HG02884 (cell line): ENCODE results near the gene MCC.

Experiments used
- ATAC-seq: cut with Tn5 transposase; IDR thresholded peaks from one replicate; pipeline ENCODE4 v1.9.1; 2021; ENCODE audit warnings: mild to moderate bottlenecking, moderate library complexity; ENCODE audit not compliant: unreplicated experiment

Gene MCC

GRCh38 chr5:113122053-113122452 is 366.2 kb downstream of the MCC start:
- ATAC-seq, result no peak

GRCh38 chr5:113119246-113119924 is 368.9 kb downstream of the MCC start:
- no peak for ATAC-seq

- no peak for ATAC-seq
Measured at GRCh38 chr5:113118765-113119164, 369.5 kb downstream of the MCC start.

GRCh38 chr5:113118298-113118697 is 370.0 kb downstream of the MCC start:
- no peak for ATAC-seq

GRCh38 chr5:113117543-113118115 is 370.6 kb downstream of the MCC start:
- ATAC-seq, result no peak

- ATAC-seq, result no peak
Measured at GRCh38 chr5:113115956-113116355, 372.3 kb downstream of the MCC start.

GRCh38 chr5:113115061-113115460 is 373.2 kb downstream of the MCC start:
- ATAC-seq, result no peak

GRCh38 chr5:113114559-113114958 is 373.7 kb downstream of the MCC start:
- ATAC-seq, result no peak

GRCh38 chr5:113112435-113112834 is 375.8 kb downstream of the MCC start:
- ATAC-seq, result no peak

- ATAC-seq, result no peak
Measured at GRCh38 chr5:113110117-113110516, 378.1 kb downstream of the MCC start.

- ATAC-seq, result no peak
Measured at GRCh38 chr5:113109344-113109743, 378.9 kb downstream of the MCC start.

GRCh38 chr5:113108485-113108884 is 379.8 kb downstream of the MCC start:
- ATAC-seq, result no peak

- no peak for ATAC-seq
Measured at GRCh38 chr5:113106821-113107220, 381.4 kb downstream of the MCC start.

GRCh38 chr5:113105693-113106280 is 382.5 kb downstream of the MCC start:
- no peak for ATAC-seq

- no peak for ATAC-seq
Measured at GRCh38 chr5:113103330-113103729, 384.9 kb downstream of the MCC start.

- no peak for ATAC-seq
Measured at GRCh38 chr5:113102121-113102531, 386.1 kb downstream of the MCC start.

GRCh38 chr5:113100981-113101380 is 387.3 kb downstream of the MCC start:
- no peak for ATAC-seq

- no peak for ATAC-seq
Measured at GRCh38 chr5:113099822-113100221, 388.4 kb downstream of the MCC start.

GRCh38 chr5:113098378-113098777 is 389.9 kb downstream of the MCC start:
- ATAC-seq, result no peak

- no peak for ATAC-seq
Measured at GRCh38 chr5:113095831-113096230, 392.4 kb downstream of the MCC start.

GRCh38 chr5:113093558-113093957 is 394.7 kb downstream of the MCC start:
- ATAC-seq, result no peak

GRCh38 chr5:113092683-113093082 is 395.6 kb downstream of the MCC start:
- ATAC-seq, result no peak
